Left lung (tissue), 10 donors: ENCODE results near the gene PSMG1. TPM values are rescaled to one million over a fixed set of nuclear protein-coding genes. Genes with fewer than 3 reads are reported as not detected.

Experiments
- ATAC-seq: fragments of 200-7000 bp; cut with Tn5 transposase; one replicate; pipeline ENCODE4 v1.9.1; 2020; ENCODE audit warnings: moderate library complexity
- DNase-seq, 4 donors: peaks; one replicate each; pipeline ENCODE4 v3.0.0-alpha.2; 2013 to 2020
- H3K27ac ChIP-seq, 2 donors: fragments of 200-600 bp; sonication (generic) in 1 of 2; one replicate each; pipeline versions ENCODE4 v1.5.0 to v1.8.0; 2020 to 2021
- H3K27me3 ChIP-seq, 2 donors: fragments of 200-600 bp; sonication (generic) in 1 of 2; one replicate each; pipeline versions ENCODE4 v1.5.0 to v1.8.0; 2020 to 2021
- H3K36me3 ChIP-seq, 2 donors: fragments of 200-600 bp; sonication (generic) in 1 of 2; one replicate each; pipeline versions ENCODE4 v1.5.0 to v1.8.0; 2020 to 2021
- H3K4me1 ChIP-seq, 2 donors: fragments of 200-600 bp; one replicate each; pipeline ENCODE4 v1.8.0; 2021
- H3K4me3 ChIP-seq, 2 donors: fragments of 200-600 bp; sonication (generic) in 1 of 2; one replicate each; pipeline versions ENCODE4 v1.5.0 to v1.8.0; 2020 to 2021; ENCODE audit warnings: mild to moderate bottlenecking in 1 of 2
- H3K9me3 ChIP-seq, 2 donors: fragments of 200-600 bp; sonication (generic) in 1 of 2; one replicate each; pipeline versions ENCODE4 v1.5.0 to v1.8.0; 2020 to 2021
- CTCF ChIP-seq, 2 donors: fragments of 200-600 bp; sonication (generic) in 1 of 2; IDR thresholded peaks; one replicate each; pipeline versions ENCODE4 v1.5.0 to v1.8.0; 2021; ENCODE audit warnings: antibody characterized with exemption in 2 of 2
- intact Hi-C, 2 donors: fragments of 100-400 bp; cut with DNase I; formaldehyde crosslinking; loops; one replicate each; pipeline versions ENCODE4 v1.11.2 to v1.14.2; 2022
- polyA plus RNA-seq, 6 donors: library from polyadenylated mRNA; unstranded; fragments of 120-200 nt; gene quantifications; one replicate each; pipeline ENCODE4 v1.2.1, GENCODE V29; 2013; ENCODE audit not compliant: insufficient read length in 6 of 6
- total RNA-seq, 2 donors: library from RNA; stranded (reverse); fragmentation: NEBNext Ultra II Directional; extraction: Animal tissue kit (Norgen Biotek cat#: 25700); gene quantifications; one replicate each; pipeline ENCODE4 v1.2.1, GENCODE V29; 2021
- donor health status: DM: no; HTN: yes; CAD: no.
- donor health status: DM: no; HTN: no; CAD: no.

Gene PSMG1
- total and polyA plus RNA-seq, 8 donors = 32.0 to 41.3 (median 35.3) TPM

GRCh38 chr21:39217356-39218081 is 34.3 kb upstream of the PSMG1 start:
- no peak for TF ChIP-seq CTCF (IDR thresholded peaks at IDR 0.05)
- intact Hi-C loops = no loop called here
- Histone ChIP-seq H3K27ac (no peak overlapping the region), H3K4me3 (no peak overlapping the region), H3K27me3 (no peaks in the 10 kb centered on the region), H3K36me3 (peaks cover 0 to 81% of the 10 kb centered on the region in 2 donors), H3K4me1 (no peaks in the 10 kb centered on the region), H3K9me3 (no peaks in the 10 kb centered on the region)
- DNase-seq (no peak), ATAC-seq (no peak)

GRCh38 chr21:39216290-39216689 is 33.0 kb upstream of the PSMG1 start:
- DNase-seq (no peak), ATAC-seq (peak; percentile 68)
- TF ChIP-seq CTCF (IDR thresholded peaks at IDR 0.05) = no peak
- intact Hi-C loops = no loop called here
- Histone ChIP-seq H3K27ac (no peak overlapping the region), H3K36me3 (peaks cover 0 to 76% of the 10 kb centered on the region in 2 donors), H3K4me1 (no peaks in the 10 kb centered on the region), H3K4me3 (no peak overlapping the region), H3K27me3 (no peaks in the 10 kb centered on the region), H3K9me3 (no peaks in the 10 kb centered on the region)

DNA sequence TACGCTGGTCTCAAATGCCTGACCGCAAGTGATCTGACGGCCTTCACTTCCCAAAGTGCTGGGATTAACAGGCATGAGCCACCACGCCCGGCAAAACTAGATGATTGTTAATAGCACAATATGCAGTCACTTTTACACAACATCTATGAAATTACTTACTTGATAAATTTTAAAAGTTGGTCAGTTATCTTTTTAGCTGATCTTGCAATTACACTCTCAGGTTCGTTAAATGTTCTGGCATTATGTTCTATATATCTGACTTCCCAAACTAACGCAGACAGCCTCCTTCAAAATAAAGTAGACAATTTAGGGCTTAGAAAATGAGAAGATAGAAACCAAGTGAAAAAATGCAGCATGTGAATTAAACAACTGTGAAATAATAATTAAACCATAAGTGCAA is 31.8 kb upstream of the PSMG1 start:
- Histone ChIP-seq H3K4me1 (no peaks in the 10 kb centered on the region), H3K9me3 (no peaks in the 10 kb centered on the region), H3K27me3 (no peaks in the 10 kb centered on the region), H3K36me3 (peaks cover 0 to 82% of the 10 kb centered on the region in 2 donors), H3K27ac (no peak overlapping the region), H3K4me3 (no peak overlapping the region)
- no peak for ATAC-seq
- DNase-seq = no peak
- TF ChIP-seq CTCF (IDR thresholded peaks at IDR 0.05) = no peak
- intact Hi-C loops = no loop called here

DNA sequence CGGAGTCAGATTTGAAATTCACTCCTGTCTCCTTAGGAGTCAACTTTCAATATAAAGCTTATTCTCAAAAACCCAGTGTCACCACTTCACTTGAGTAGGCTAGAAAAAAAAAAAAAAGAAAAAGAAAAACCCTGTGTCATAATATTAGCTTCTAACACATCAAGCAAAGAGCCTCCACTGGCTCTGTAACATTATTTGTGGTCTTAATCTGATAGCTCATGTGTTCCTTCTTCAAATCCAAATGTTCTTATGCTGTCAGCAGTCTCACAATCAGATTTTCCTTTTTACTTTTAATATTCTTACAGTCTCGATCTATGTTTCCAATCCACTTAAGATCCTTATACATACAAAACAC is 26.1 kb upstream of the PSMG1 start:
- H3K4me3 ChIP-seq = no peak overlapping the region
- no peaks in the 10 kb centered on the region for H3K9me3 ChIP-seq
- no peak for DNase-seq
- peak overlapping the region; percentile 1 to 21 for H3K27ac ChIP-seq
- ATAC-seq = peak; percentile 48
- H3K27me3 ChIP-seq = no peaks in the 10 kb centered on the region
- peaks cover 0 to 65% of the 10 kb centered on the region in 2 donors for H3K36me3 ChIP-seq
- TF ChIP-seq CTCF (IDR thresholded peaks at IDR 0.05) = no peak
- no peaks in the 10 kb centered on the region for H3K4me1 ChIP-seq
- intact Hi-C loops = no loop called here

DNA sequence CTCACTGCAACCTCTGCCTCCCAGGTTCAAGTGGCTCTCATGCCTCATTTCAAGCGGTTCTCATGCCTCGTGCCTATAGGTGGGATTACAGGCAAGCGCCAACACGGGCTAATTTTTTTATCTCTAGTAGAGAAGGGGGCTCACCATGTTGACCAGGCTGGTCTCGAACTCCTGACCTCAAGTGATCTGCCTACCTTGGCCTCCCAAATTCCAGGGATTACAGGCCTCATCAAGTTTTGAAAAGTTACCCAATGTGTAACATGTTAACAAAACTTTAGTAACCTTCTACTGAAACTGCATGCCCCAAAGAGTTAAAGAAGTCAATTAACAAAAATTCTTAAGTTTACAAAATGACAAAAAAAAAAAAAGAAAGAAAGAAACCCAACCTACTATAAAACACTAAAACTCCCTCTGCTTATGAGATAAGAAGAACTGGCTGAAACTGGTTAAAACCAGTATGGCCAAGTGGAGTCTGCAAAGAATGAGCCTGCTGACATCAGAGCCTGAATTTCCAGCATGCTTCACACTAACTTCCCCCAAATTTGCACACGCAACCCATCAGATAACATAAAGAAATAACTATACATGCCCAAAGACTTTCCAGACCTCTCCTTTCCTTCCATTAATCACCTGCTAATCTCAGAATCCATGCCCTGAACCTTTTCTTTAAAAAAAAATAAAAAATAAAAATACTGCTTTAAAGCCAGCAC is 25.5 kb upstream of the PSMG1 start:
- intact Hi-C loops = no loop called here
- TF ChIP-seq CTCF (IDR thresholded peaks at IDR 0.05) = no peak
- no peaks in the 10 kb centered on the region for H3K4me1 ChIP-seq
- DNase-seq (peak in 2 of 4 donors; percentile 17 to 50), ATAC-seq (peak; percentile 72)
- no peaks in the 10 kb centered on the region for H3K9me3 ChIP-seq
- peaks cover 0 to 64% of the 10 kb centered on the region in 2 donors for H3K36me3 ChIP-seq
- no peak overlapping the region for H3K4me3 ChIP-seq
- no peaks in the 10 kb centered on the region for H3K27me3 ChIP-seq
- peak overlapping the region in 1 of 2 donors; percentile 21 for H3K27ac ChIP-seq
